SK-N-SH (cell line): ENCODE measurements around the gene STAT5B. TPM values are rescaled to one million over a fixed set of nuclear protein-coding genes. Genes with fewer than 3 reads are reported as not detected.

Experiments used
- CTCF ChIA-PET: fragments of 300-600, 350-600 bp; formaldehyde crosslinking; extraction: SDS; loops from one replicate; lab custom pipeline; 2021; lab: Yijun Ruan, JAX
- POLR2A ChIA-PET: fragments of 350-600 bp; sonication (Branson Sonifier 250); formaldehyde crosslinking; extraction: SDS; loops from one replicate; lab custom pipeline; 2020; ENCODE audit warnings: antibody characterized with exemption, inconsistent platforms; lab: Yijun Ruan, JAX
- DNase-seq: peaks from one replicate; pipeline ENCODE4 v3.0.0; 2012
- H2AFZ ChIP-seq: fragments of 200-600 bp; sonication (generic); 2 replicates; pipeline ENCODE4 v1.8.1; 2016; ENCODE audit warnings: antibody characterized with exemption, mild to moderate bottlenecking, low read depth
- H3F3A ChIP-seq: fragments of 200-600 bp; sonication (generic); replicated peaks from 2 replicates; pipeline ENCODE3; 2016; ENCODE audit warnings: antibody characterized with exemption, mild to moderate bottlenecking; ENCODE audit not compliant: insufficient read depth
- H3K27ac ChIP-seq, 2 experiments: fragments of 200-500 bp in 1 of 2; fragments of 200-600 bp in 1 of 2; sonication (Bioruptor generic) in 1 of 2; sonication (generic), shearing (Covaris generic) in 1 of 2; 2 replicates each; pipeline versions ENCODE4 v1.5.1 to v1.6.1; 2014 to 2016; ENCODE audit warnings: low read depth in 2 of 2, inconsistent platforms in 1 of 2, low read length in 1 of 2, mild to moderate bottlenecking in 1 of 2, mixed read lengths in 1 of 2
- H3K27me3 ChIP-seq: fragments of 200-600 bp; sonication (generic), shearing (Covaris generic); 2 replicates; pipeline ENCODE4 v1.6.1; 2016; ENCODE audit warnings: mixed run types; ENCODE audit not compliant: insufficient read depth
- H3K36me3 ChIP-seq, 2 experiments: fragments of 200-500 bp in 1 of 2; fragments of 200-600 bp in 1 of 2; sonication (Bioruptor generic) in 1 of 2; sonication (generic) in 1 of 2; replicated peaks in 1 of 2; 2 replicates each; pipeline versions ENCODE3 to v1.5.1; 2014 to 2016; ENCODE audit warnings: low read length in 1 of 2, mild to moderate bottlenecking in 1 of 2; ENCODE audit not compliant: insufficient read depth in 2 of 2, control insufficient read depth in 1 of 2
- H3K4me1 ChIP-seq, 2 experiments: fragments of 200-500 bp in 1 of 2; fragments of 200-600 bp in 1 of 2; sonication (Bioruptor generic) in 1 of 2; sonication (generic), shearing (Covaris generic) in 1 of 2; 2 replicates each; pipeline versions ENCODE4 v1.5.1 to v1.6.1; 2014 to 2016; ENCODE audit warnings: low read depth in 1 of 2, low read length in 1 of 2, mixed run types in 1 of 2; ENCODE audit not compliant: insufficient read depth in 2 of 2, control insufficient read depth in 1 of 2
- H3K4me2 ChIP-seq: fragments of 200-600 bp; sonication (generic), shearing (Covaris generic); 2 replicates; pipeline ENCODE4 v1.6.1; 2017; ENCODE audit warnings: mixed run types
- H3K4me3 ChIP-seq, 2 experiments: fragments of 200-500 bp in 1 of 2; fragments of 200-600 bp in 1 of 2; sonication (Bioruptor generic) in 1 of 2; sonication (generic), shearing (Covaris generic) in 1 of 2; 2 replicates each; pipeline versions ENCODE4 v1.5.1 to v1.8.1; 2014 to 2016; ENCODE audit warnings: low read depth in 2 of 2, inconsistent platforms in 1 of 2, low read length in 1 of 2, mild to moderate bottlenecking in 1 of 2, mixed read lengths in 1 of 2, moderate library complexity in 1 of 2
- H3K79me2 ChIP-seq: fragments of 200-600 bp; sonication (generic); 2 replicates; pipeline ENCODE4 v1.8.1; 2017; ENCODE audit warnings: mild to moderate bottlenecking; ENCODE audit not compliant: insufficient read depth
- H3K9ac ChIP-seq: fragments of 200-600 bp; sonication (generic); 2 replicates; pipeline ENCODE4 v1.6.1; 2017; ENCODE audit warnings: mixed run types
- H3K9me2 ChIP-seq: fragments of 200-600 bp; sonication (generic); 2 replicates; pipeline ENCODE4 v1.6.1; 2017; ENCODE audit warnings: mixed run types
- H3K9me3 ChIP-seq: fragments of 200-600 bp; sonication (generic); 2 replicates; pipeline ENCODE4 v1.6.1; 2017; ENCODE audit warnings: mixed run types, mild to moderate bottlenecking, moderate library complexity
- H4K20me1 ChIP-seq: fragments of 200-600 bp; sonication (generic); 2 replicates; pipeline ENCODE4 v1.6.1; 2017; ENCODE audit warnings: mild to moderate bottlenecking, mixed run types; ENCODE audit not compliant: insufficient read depth
- CHD2 ChIP-seq: fragments of 150-350 bp; IDR thresholded peaks from 2 replicates; pipeline ENCODE4 v1.6.1; 2018; ENCODE audit warnings: low read length; ENCODE audit not compliant: partially characterized antibody
- ELF1 ChIP-seq: IDR thresholded peaks from 2 replicates; pipeline ENCODE4 v1.4.0; 2012
- FOXM1 ChIP-seq: IDR thresholded peaks from 2 replicates; pipeline ENCODE4 v1.4.0; 2012; ENCODE audit warnings: low read depth, mild to moderate bottlenecking
- IRF3 ChIP-seq: fragments of 150-350 bp; IDR thresholded peaks from 2 replicates; pipeline ENCODE4 v1.6.1; 2016; ENCODE audit warnings: mild to moderate bottlenecking, low read depth, low read length
- JUND ChIP-seq: IDR thresholded peaks from 2 replicates; pipeline ENCODE4 v1.4.0; 2012
- MXI1 ChIP-seq: IDR thresholded peaks from 2 replicates; pipeline ENCODE4 v1.6.1; 2012; ENCODE audit warnings: mild to moderate bottlenecking, low read depth, low read length, improper control_type of control experiment
- NRF1 ChIP-seq: IDR thresholded peaks from 2 replicates; pipeline ENCODE4 v1.6.1; 2012; ENCODE audit warnings: low read depth, mild to moderate bottlenecking, low read length
- PBX3 ChIP-seq: IDR thresholded peaks from 2 replicates; pipeline ENCODE4; 2012
- POLR2AphosphoS5 ChIP-seq: IDR thresholded peaks from 2 replicates; pipeline ENCODE4 v1.6.1; 2012; ENCODE audit warnings: low read depth, low read length
- RCOR1 ChIP-seq: fragments of 150-350 bp; IDR thresholded peaks from 2 replicates; pipeline ENCODE4 v1.6.1; 2017; ENCODE audit warnings: antibody characterized with exemption, low read length
- REST ChIP-seq: IDR thresholded peaks from 2 replicates; pipeline ENCODE4 v1.6.1; 2012; ENCODE audit warnings: mild to moderate bottlenecking, low read depth, low read length, moderate library complexity
- USF1 ChIP-seq: IDR thresholded peaks from 2 replicates; pipeline ENCODE4 v1.4.0; 2012; ENCODE audit warnings: low read depth, borderline replicate concordance
- USF2 ChIP-seq: fragments of 150-350 bp; IDR thresholded peaks from 2 replicates; pipeline ENCODE4 v1.6.1; 2017; ENCODE audit warnings: antibody characterized with exemption, low read length, low read depth, borderline replicate concordance
- WGBS: methylation state at CpG from one replicate; pipeline ENCODE4 v1.1.6; 2017; ENCODE audit warnings: low lambda C conversion rate; 5-methylcytosine and 5-hydroxymethylcytosine counted together
- polyA plus RNA-seq, 3 experiments: library from polyadenylated mRNA; depleted of rRNA; stranded (reverse); fragments of >200 nt; gene quantifications; 2 replicates each; pipeline ENCODE4 v1.2.3, GENCODE V29; 2012

The STAT5B gene
- polyA plus RNA-seq, 1 of the 3 experiments (the other 2 are of a cell fraction), result 23.6 TPM

GRCh38 chr17:42317266-42317845 is 41.2 kb upstream of the STAT5B start:
- Histone ChIP-seq H2AFZ (no peak overlapping the region), H3K4me2 (no peak overlapping the region), H4K20me1 (no peaks in the 10 kb centered on the region), H3F3A (peaks cover 11% of the 10 kb centered on the region), H3K27ac (no peak overlapping the region; a peak in 1 of 4 replicates), H3K27me3 (no peaks in the 10 kb centered on the region), H3K9me2 (no peaks in the 10 kb centered on the region), H3K79me2 (peaks cover 13% of the 10 kb centered on the region), H3K9ac (no peak overlapping the region), H3K36me3 (peaks cover 36 to 51% of the 10 kb centered on the region in 2 experiments), H3K4me1 (peaks cover 9 to 13% of the 10 kb centered on the region in 2 experiments; a peak in 3 of 4 replicates), H3K4me3 (no peak overlapping the region), H3K9me3 (no peaks in the 10 kb centered on the region)
- POLR2A ChIA-PET, result no interaction called here
- DNase-seq, result no peak
- CTCF ChIA-PET, result interaction anchor here (1.1 to 26.2 kb wide), 3 partner anchors 21 to 210 kb away, joined by 3 to 683 read pairs (median 6); no protein-coding TSS in a partner anchor
- no peak for TF ChIP-seq USF1
- TF ChIP-seq NRF1, result no peak
- no peak for TF ChIP-seq RCOR1
- TF ChIP-seq CHD2, result no peak
- TF ChIP-seq IRF3, result no peak
- no peak for TF ChIP-seq REST
- no peak for TF ChIP-seq JUND
- TF ChIP-seq POLR2AphosphoS5, result no peak
- no peak for TF ChIP-seq FOXM1
- TF ChIP-seq USF2, result no peak
- TF ChIP-seq MXI1, result no peak
- TF ChIP-seq PBX3, result no peak
- no peak for TF ChIP-seq ELF1
- WGBS, result 78% methylated on average over 5 of the region's 5 CpGs
